ENCODE results near the gene TPGS1.

Gene TPGS1

GRCh38 chr19:518598-519231, 11.4 kb downstream of the TPGS1 start:
- DNase-seq (ENCODE audit: low read depth) = no peak

GRCh38 chr19:519449-519865, 12.2 kb downstream of the TPGS1 start:
- DNase-seq (ENCODE audit: low read depth) = no peak

GRCh38 chr19:522726-523125, 15.4 kb downstream of the TPGS1 start:
- DNase-seq (ENCODE audit: low read depth) = no peak

- no peak for DNase-seq (ENCODE audit: low read depth)
These were observed 16.9 kb downstream of the TPGS1 start for GRCh38 chr19:524062-524674.

GRCh38 chr19:525029-525428, 17.7 kb downstream of the TPGS1 start:
- no peak for DNase-seq (ENCODE audit: low read depth)

- no peak for DNase-seq (ENCODE audit: low read depth)
These were observed 18.6 kb downstream of the TPGS1 start for GRCh38 chr19:525857-526419.

- DNase-seq (ENCODE audit: low read depth) = no peak
These were observed 23.1 kb downstream of the TPGS1 start for GRCh38 chr19:530134-531008.

- DNase-seq (ENCODE audit: low read depth) = peak; percentile 63
These were observed 23.9 kb downstream of the TPGS1 start for GRCh38 chr19:531009-531752.

- no peak for DNase-seq (ENCODE audit: low read depth)
These were observed 24.7 kb downstream of the TPGS1 start, which contains the start of gene CDC34 for GRCh38 chr19:531753-532560. TSS of gene CDC34 (plus strand) at chr19:531760. CDS start at chr19:531932, 172 bp downstream.

- no peak for DNase-seq (ENCODE audit: low read depth)
These were observed 25.5 kb downstream of the TPGS1 start for GRCh38 chr19:532561-533363.

- DNase-seq (ENCODE audit: low read depth) = no peak
These were observed 26.2 kb downstream of the TPGS1 start for GRCh38 chr19:533364-534058.

- no peak for DNase-seq (ENCODE audit: low read depth)
These were observed 26.8 kb downstream of the TPGS1 start for GRCh38 chr19:534088-534487.

GRCh38 chr19:535017-535835, 27.9 kb downstream of the TPGS1 start:
- no peak for DNase-seq (ENCODE audit: low read depth)

GRCh38 chr19:536031-536880, 29.0 kb downstream of the TPGS1 start:
- no peak for DNase-seq (ENCODE audit: low read depth)

GRCh38 chr19:536881-537404, 29.6 kb downstream of the TPGS1 start:
- DNase-seq (ENCODE audit: low read depth) = no peak

- no peak for DNase-seq (ENCODE audit: low read depth)
These were observed 31.5 kb downstream of the TPGS1 start for GRCh38 chr19:538641-539428.

All from stimulated activated CD8-positive, alpha-beta memory T cell treated with anti-CD3 and anti-CD28 coated beads, Interleukin-15, amount 100 ng/mL, for 1 hour (primary cell).